ENCODE data around the gene TCEAL2. TPM values are rescaled to one million over a fixed set of nuclear protein-coding genes. Genes with fewer than 3 reads are reported as not detected.
"Not testable (repeated sequence)": the region's sequence is repeated elsewhere in the genome, so short reads cannot be mapped to it uniquely, and the experiment has no call there.

TCEAL2 gene
- total RNA-seq = 1.8 TPM
- 1 to 10 TPM in 3 of 8 donors, under 1 TPM in 5; 0.64 to 6.9 (median 0.81) TPM for polyA plus RNA-seq (ENCODE audit: insufficient read depth in 1 of 8, insufficient read length in 8 of 8, low replicate concordance in 1 of 8)
- long read RNA-seq, donor 1 = 0 reads
- long read RNA-seq, donor 2 = 0 reads
- long read RNA-seq, donor 3 = 0 reads
- long read RNA-seq, donor 4, partial matches to known transcripts = 0 of 1 reads
- long read RNA-seq, donor 4, other reads (novel, unspliced or antisense) = 0 of 1 reads
- long read RNA-seq, donor 5, partial matches to known transcripts = 0 of 3 reads
- long read RNA-seq, donor 5, other reads (novel, unspliced or antisense) = 0 of 3 reads
- long read RNA-seq, donor 6 = 0 reads
- long read RNA-seq, donor 7, partial matches to known transcripts = 0 of 1 reads
- long read RNA-seq, donor 7, other reads (novel, unspliced or antisense) = 0 of 1 reads
- long read RNA-seq, donor 8, partial matches to known transcripts = 0 of 1 reads
- long read RNA-seq, donor 8, other reads (novel, unspliced or antisense) = 0 of 1 reads
- long read RNA-seq, donor 9 = 0 reads
- long read RNA-seq, donor 10 = 0 reads
- long read RNA-seq, donor 11, partial matches to known transcripts = 0 of 2 reads
- long read RNA-seq, donor 11, other reads (novel, unspliced or antisense) = 0 of 2 reads

GRCh38 chrX:102125436-102125835 lies at the start of gene TCEAL2:
TCEAL2 (plus strand) TSS chrX:102125679; CDS start chrX:102126831, 1,152 bp downstream.
- H3K36me3 ChIP-seq (ENCODE audit: control insufficient read depth, insufficient read depth, low read length); H3K27ac ChIP-seq (ENCODE audit: low read length); H3K4me3 ChIP-seq (ENCODE audit: low read length); H3K4me1 ChIP-seq (ENCODE audit: control insufficient read depth, insufficient read depth, low read length); H3K9me3 ChIP-seq (replicated peaks; ENCODE audit: control insufficient read depth, low read depth, low read length); DNase-seq: not testable (repeated sequence)
- 20% methylated on average over 11 of the region's 38 CpGs for WGBS (ENCODE audit: insufficient coverage)
- H3K27me3 ChIP-seq (ENCODE audit: control insufficient read depth, insufficient read depth, low read length) = peaks cover 20% of the 10 kb centered on the region

- Histone ChIP-seq H3K36me3 (ENCODE audit: control insufficient read depth, insufficient read depth, low read length) (no peaks in the 10 kb centered on the region), H3K4me3 (ENCODE audit: low read length) (no peak overlapping the region), H3K27me3 (ENCODE audit: control insufficient read depth, insufficient read depth, low read length) (peaks cover 5% of the 10 kb centered on the region), H3K4me1 (ENCODE audit: control insufficient read depth, insufficient read depth, low read length) (no peaks in the 10 kb centered on the region), H3K27ac (ENCODE audit: low read length) (no peak overlapping the region), H3K9me3 (replicated peaks; ENCODE audit: control insufficient read depth, low read depth, low read length) (no peaks in the 10 kb centered on the region)
- no CpG with 5 or more reads among the region's 1 CpG for WGBS (ENCODE audit: insufficient coverage)
- DNase-seq = no peak
Observed at GRCh38 chrX:102077426-102077825, 48.1 kb upstream of the TCEAL2 start.

DNA sequence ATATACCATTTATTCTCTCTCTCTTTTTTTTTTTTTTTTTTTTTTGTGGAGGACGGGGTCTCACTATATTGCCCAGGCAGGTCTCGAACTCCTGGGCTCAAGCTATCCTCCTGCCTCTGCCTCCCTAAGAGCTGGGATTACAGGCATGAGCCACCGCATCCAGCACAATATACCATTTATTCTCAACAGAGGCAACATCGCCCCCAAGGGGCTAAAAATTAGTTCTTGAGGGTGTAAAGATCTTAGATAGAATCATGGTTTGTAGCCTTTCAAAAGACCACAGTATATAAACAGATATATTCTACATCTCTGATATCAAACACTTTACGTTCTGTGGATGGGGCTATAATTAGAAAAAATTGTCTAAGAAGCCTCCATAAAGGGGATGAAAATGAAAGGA lies 39.8 kb upstream of the TCEAL2 start:
- DNase-seq = no peak
- no CpG with 5 or more reads among the region's 5 CpGs for WGBS (ENCODE audit: insufficient coverage)
- H3K4me3 ChIP-seq (ENCODE audit: low read length) = no peak overlapping the region

GRCh38 chrX:102113367-102113766 lies 12.1 kb upstream of the TCEAL2 start:
- Histone ChIP-seq H3K4me1 (ENCODE audit: control insufficient read depth, insufficient read depth, low read length) (no peaks in the 10 kb centered on the region), H3K27ac (ENCODE audit: low read length) (no peak overlapping the region), H3K36me3 (ENCODE audit: control insufficient read depth, insufficient read depth, low read length) (no peaks in the 10 kb centered on the region), H3K4me3 (ENCODE audit: low read length) (no peak overlapping the region), H3K9me3 (replicated peaks; ENCODE audit: control insufficient read depth, low read depth, low read length) (no peaks in the 10 kb centered on the region), H3K27me3 (ENCODE audit: control insufficient read depth, insufficient read depth, low read length) (peaks cover 17% of the 10 kb centered on the region)
- DNase-seq = no peak
- 40% methylated on average over 1 of the region's 4 CpGs for WGBS (ENCODE audit: insufficient coverage)

More for the DNA sequence above, 39.8 kb upstream of the TCEAL2 start:
- H3K4me1 ChIP-seq (ENCODE audit: control insufficient read depth, insufficient read depth, low read length) = no peaks in the 10 kb centered on the region
- H3K27ac ChIP-seq (ENCODE audit: low read length) = no peak overlapping the region
- no peaks in the 10 kb centered on the region for H3K36me3 ChIP-seq (ENCODE audit: control insufficient read depth, insufficient read depth, low read length)
- H3K9me3 ChIP-seq (replicated peaks; ENCODE audit: control insufficient read depth, low read depth, low read length) = no peaks in the 10 kb centered on the region
- H3K27me3 ChIP-seq (ENCODE audit: control insufficient read depth, insufficient read depth, low read length) = peaks cover 9% of the 10 kb centered on the region

DNA sequence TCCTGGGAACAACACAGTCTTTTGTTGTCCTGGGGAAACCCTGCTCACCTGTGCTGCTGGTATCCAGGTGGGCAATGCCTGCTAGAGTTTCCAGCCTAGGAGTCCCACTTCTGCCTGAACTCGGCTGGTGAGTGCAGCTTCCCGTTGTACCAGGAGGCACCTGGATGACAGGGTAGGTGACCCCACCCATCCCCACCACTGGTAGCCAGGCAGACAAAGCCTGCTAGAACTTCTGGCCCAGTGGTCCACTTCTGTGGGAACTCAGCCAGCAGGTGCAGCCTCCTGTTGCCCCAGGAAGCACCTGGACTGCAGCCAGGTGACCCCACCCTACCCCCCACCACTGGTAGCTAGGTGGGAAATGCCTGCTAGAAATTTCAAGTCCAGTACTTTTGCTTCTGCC lies 9.7 kb upstream of the TCEAL2 start:
- no peak overlapping the region for H3K27ac ChIP-seq (ENCODE audit: low read length)
- no peak for DNase-seq
- H3K4me3 ChIP-seq (ENCODE audit: low read length) = no peak overlapping the region
- no peaks in the 10 kb centered on the region for H3K36me3 ChIP-seq (ENCODE audit: control insufficient read depth, insufficient read depth, low read length)
- 86% methylated on average over 1 of the region's 2 CpGs for WGBS (ENCODE audit: insufficient coverage)
- H3K9me3 ChIP-seq (replicated peaks; ENCODE audit: control insufficient read depth, low read depth, low read length) = no peaks in the 10 kb centered on the region
- no peaks in the 10 kb centered on the region for H3K4me1 ChIP-seq (ENCODE audit: control insufficient read depth, insufficient read depth, low read length)
- H3K27me3 ChIP-seq (ENCODE audit: control insufficient read depth, insufficient read depth, low read length) = peaks cover 10% of the 10 kb centered on the region

- WGBS (ENCODE audit: insufficient coverage) = 36% methylated on average over 4 of the region's 10 CpGs
- DNase-seq; H3K36me3 ChIP-seq (ENCODE audit: control insufficient read depth, insufficient read depth, low read length); H3K4me3 ChIP-seq (ENCODE audit: low read length); H3K4me1 ChIP-seq (ENCODE audit: control insufficient read depth, insufficient read depth, low read length); H3K27ac ChIP-seq (ENCODE audit: low read length); H3K9me3 ChIP-seq (replicated peaks; ENCODE audit: control insufficient read depth, low read depth, low read length): not testable (repeated sequence)
- peaks cover 20% of the 10 kb centered on the region for H3K27me3 ChIP-seq (ENCODE audit: control insufficient read depth, insufficient read depth, low read length)
Observed at GRCh38 chrX:102125014-102125413, 465 bp upstream of the TCEAL2 start.

DNA sequence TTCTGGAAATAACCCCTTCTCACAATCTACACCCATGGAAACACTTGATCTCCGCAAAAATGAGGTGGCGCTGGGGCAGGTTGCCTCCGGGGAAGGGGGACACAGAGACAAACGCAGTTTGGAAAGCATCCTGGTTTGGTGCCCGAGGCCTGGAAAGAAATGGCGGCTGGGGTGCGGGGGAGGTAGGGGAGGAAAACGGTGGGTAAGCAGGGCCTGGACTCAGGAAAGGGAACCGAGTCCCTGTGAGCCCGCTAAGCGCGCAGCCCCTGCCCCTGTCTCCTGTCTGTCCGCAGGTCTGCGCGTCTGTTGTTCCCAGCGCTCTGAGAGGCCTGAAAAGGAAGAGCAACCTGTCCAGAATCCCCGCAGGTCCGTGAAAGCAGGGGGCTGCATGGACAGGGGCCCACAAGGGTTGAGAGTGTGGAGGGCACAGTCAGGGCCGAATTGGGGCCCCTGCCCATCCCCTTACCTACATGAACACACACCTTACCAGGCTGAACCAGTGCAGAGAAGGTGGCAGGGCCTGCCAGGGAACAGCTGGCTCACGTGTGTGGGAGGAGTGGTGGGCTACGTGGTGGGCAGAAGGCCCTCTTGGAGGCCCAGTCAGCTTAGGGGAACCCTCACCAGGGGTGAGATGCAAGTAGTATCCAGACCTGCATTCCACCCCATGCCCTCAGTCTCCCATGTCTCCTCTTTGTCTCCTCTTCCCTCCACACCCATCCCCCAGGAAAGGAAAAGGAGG lies 770 bp downstream of the TCEAL2 start:
- H3K27ac ChIP-seq (ENCODE audit: low read length); H3K4me1 ChIP-seq (ENCODE audit: control insufficient read depth, insufficient read depth, low read length); DNase-seq; H3K9me3 ChIP-seq (replicated peaks; ENCODE audit: control insufficient read depth, low read depth, low read length); H3K36me3 ChIP-seq (ENCODE audit: control insufficient read depth, insufficient read depth, low read length); H3K4me3 ChIP-seq (ENCODE audit: low read length): not testable (repeated sequence)
- 38% methylated on average over 14 of the region's 21 CpGs for WGBS (ENCODE audit: insufficient coverage)
- peaks cover 21% of the 10 kb centered on the region for H3K27me3 ChIP-seq (ENCODE audit: control insufficient read depth, insufficient read depth, low read length)

DNA sequence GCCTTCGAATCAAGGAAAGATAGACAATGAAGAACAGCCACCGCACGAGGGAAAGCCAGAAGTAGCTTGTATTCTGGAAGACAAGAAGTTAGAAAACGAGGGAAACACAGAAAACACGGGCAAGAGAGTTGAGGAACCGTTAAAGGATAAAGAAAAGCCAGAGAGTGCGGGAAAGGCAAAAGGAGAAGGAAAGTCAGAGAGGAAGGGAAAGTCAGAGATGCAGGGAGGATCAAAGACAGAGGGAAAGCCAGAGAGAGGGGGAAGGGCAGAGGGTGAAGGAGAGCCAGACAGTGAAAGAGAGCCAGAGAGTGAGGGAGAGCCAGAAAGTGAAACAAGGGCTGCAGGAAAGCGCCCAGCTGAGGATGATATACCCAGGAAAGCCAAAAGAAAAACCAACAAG lies 1.4 kb downstream of the TCEAL2 start:
- Histone ChIP-seq H3K9me3 (replicated peaks; ENCODE audit: control insufficient read depth, low read depth, low read length) (no peaks in the 10 kb centered on the region), H3K36me3 (ENCODE audit: control insufficient read depth, insufficient read depth, low read length) (no peaks in the 10 kb centered on the region), H3K27me3 (ENCODE audit: control insufficient read depth, insufficient read depth, low read length) (peaks cover 21% of the 10 kb centered on the region), H3K4me3 (ENCODE audit: low read length) (no peak overlapping the region), H3K4me1 (ENCODE audit: control insufficient read depth, insufficient read depth, low read length) (no peaks in the 10 kb centered on the region), H3K27ac (ENCODE audit: low read length) (no peak overlapping the region)
- no peak for DNase-seq
- whole genome bisulfite sequencing (ENCODE audit: insufficient coverage) = 36% methylated on average over 8 of the region's 8 CpGs

GRCh38 chrX:102129473-102129872 lies 4.0 kb downstream of the TCEAL2 start:
- H3K4me3 ChIP-seq (ENCODE audit: low read length) = no peak overlapping the region
- H3K36me3 ChIP-seq (ENCODE audit: control insufficient read depth, insufficient read depth, low read length) = no peaks in the 10 kb centered on the region
- H3K4me1 ChIP-seq (ENCODE audit: control insufficient read depth, insufficient read depth, low read length) = no peaks in the 10 kb centered on the region
- no CpG with 5 or more reads among the region's 1 CpG for WGBS (ENCODE audit: insufficient coverage)
- no peak for DNase-seq
- H3K27ac ChIP-seq (ENCODE audit: low read length) = no peak overlapping the region
- H3K9me3 ChIP-seq (replicated peaks; ENCODE audit: control insufficient read depth, low read depth, low read length) = no peaks in the 10 kb centered on the region
- H3K27me3 ChIP-seq (ENCODE audit: control insufficient read depth, insufficient read depth, low read length) = peaks cover 24% of the 10 kb centered on the region

- Histone ChIP-seq H3K27me3 (ENCODE audit: control insufficient read depth, insufficient read depth, low read length) (peaks cover 18% of the 10 kb centered on the region), H3K36me3 (ENCODE audit: control insufficient read depth, insufficient read depth, low read length) (no peaks in the 10 kb centered on the region), H3K27ac (ENCODE audit: low read length) (no peak overlapping the region), H3K9me3 (replicated peaks; ENCODE audit: control insufficient read depth, low read depth, low read length) (no peaks in the 10 kb centered on the region), H3K4me1 (ENCODE audit: control insufficient read depth, insufficient read depth, low read length) (no peaks in the 10 kb centered on the region), H3K4me3 (ENCODE audit: low read length) (no peak overlapping the region)
- peak; percentile 7 for DNase-seq
- no CpG with 5 or more reads among the region's 4 CpGs for WGBS (ENCODE audit: insufficient coverage)
Observed at GRCh38 chrX:102138064-102138463, 12.6 kb downstream of the TCEAL2 start.
